GM10266 (cell line): Measurements from ENCODE around the gene PON1.

Experiments
- DNase-seq: peaks from one replicate; pipeline ENCODE4 v3.0.0; 2012; ENCODE audit errors: extremely low spot score
- CTCF ChIP-seq: IDR thresholded peaks from 2 replicates; pipeline ENCODE4 v1.5.1; 2012; ENCODE audit warnings: mild to moderate bottlenecking, low read depth; ENCODE audit not compliant: control insufficient read depth, insufficient read depth; ENCODE audit errors: missing control alignments

PON1 gene

GRCh38 chr7:95263785-95264362 lies 60.5 kb downstream of the PON1 start:
- no peak for DNase-seq
- no peak for TF ChIP-seq CTCF

- no peak for DNase-seq
- no peak for TF ChIP-seq CTCF
Measured at GRCh38 chr7:95262875-95263274, 61.5 kb downstream of the PON1 start.

- no peak for DNase-seq
- no peak for TF ChIP-seq CTCF
Measured at GRCh38 chr7:95261895-95262415, 62.4 kb downstream of the PON1 start.

- no peak for TF ChIP-seq CTCF
- DNase-seq: no peak
Measured at GRCh38 chr7:95255691-95256090, 68.6 kb downstream of the PON1 start.

- no peak for DNase-seq
- TF ChIP-seq CTCF: no peak
Measured at GRCh38 chr7:95253986-95254385, 70.3 kb downstream of the PON1 start.

- no peak for TF ChIP-seq CTCF
- DNase-seq: no peak
Measured at GRCh38 chr7:95251966-95252365, 72.4 kb downstream of the PON1 start.

- no peak for TF ChIP-seq CTCF
- no peak for DNase-seq
Measured at GRCh38 chr7:95250571-95250970, 73.8 kb downstream of the PON1 start.
